OCI-LY1 (cell line): ENCODE measurements around the gene NFIB.

Experiments
- H2AFZ ChIP-seq: fragments of 200-600 bp; sonication (generic), shearing (Covaris generic); 2 replicates; pipeline ENCODE4 v1.6.0; 2014; ENCODE audit warnings: antibody characterized with exemption, mild to moderate bottlenecking, low read length
- H3F3A ChIP-seq: fragments of 200-600 bp; sonication (generic), shearing (Covaris generic); 2 replicates; pipeline ENCODE4 v1.6.0; 2014; ENCODE audit warnings: mild to moderate bottlenecking, antibody characterized with exemption, low read length, moderate library complexity; ENCODE audit not compliant: insufficient read depth
- H3K27ac ChIP-seq: fragments of 200-600 bp; sonication (generic); 2 replicates; pipeline ENCODE4 v1.5.1; 2014; ENCODE audit warnings: low read length, mixed run types, mild to moderate bottlenecking, low read depth; ENCODE audit not compliant: poor library complexity, severe bottlenecking
- H3K27me3 ChIP-seq: fragments of 200-600 bp; sonication (generic); 2 replicates; pipeline ENCODE4 v1.6.0; 2014; ENCODE audit warnings: antibody characterized with exemption, mild to moderate bottlenecking, low read length, moderate library complexity; ENCODE audit not compliant: insufficient read depth
- H3K36me3 ChIP-seq: fragments of 200-600 bp; sonication (generic); 2 replicates; pipeline ENCODE4 v1.6.1; 2014; ENCODE audit warnings: mild to moderate bottlenecking, antibody characterized with exemption, low read length, moderate library complexity, mixed read lengths; ENCODE audit not compliant: insufficient read depth
- H3K4me1 ChIP-seq: fragments of 200-600 bp; sonication (generic); 2 replicates; pipeline ENCODE4 v1.5.1; 2014; ENCODE audit warnings: mild to moderate bottlenecking, low read length, moderate library complexity; ENCODE audit not compliant: insufficient read depth, severe bottlenecking
- H3K4me2 ChIP-seq: fragments of 200-600 bp; sonication (generic), shearing (Covaris generic); 2 replicates; pipeline ENCODE4 v1.6.1; 2014; ENCODE audit warnings: low read length
- H3K4me3 ChIP-seq: fragments of 200-600 bp; sonication (generic); 2 replicates; pipeline ENCODE4 v1.5.1; 2014; ENCODE audit warnings: low read length, low read depth, mild to moderate bottlenecking, mixed read lengths; ENCODE audit not compliant: poor library complexity, severe bottlenecking
- H3K79me2 ChIP-seq: fragments of 200-600 bp; shearing (Covaris generic); 2 replicates; pipeline ENCODE4 v1.6.1; 2016; ENCODE audit warnings: mixed run types, low read length, mixed read lengths; ENCODE audit not compliant: insufficient read depth
- H3K9ac ChIP-seq: fragments of 200-600 bp; sonication (generic), shearing (Covaris generic); 2 replicates; pipeline ENCODE4 v1.6.1; 2014; ENCODE audit warnings: mild to moderate bottlenecking, low read length, mixed read lengths
- H3K9me2 ChIP-seq: fragments of 200-600 bp; sonication (generic), shearing (Covaris generic); 2 replicates; pipeline ENCODE4 v1.6.1; 2014; ENCODE audit warnings: low read depth, mild to moderate bottlenecking, low read length, mixed read lengths
- H3K9me3 ChIP-seq: fragments of 200-600 bp; shearing (Covaris generic); 2 replicates; pipeline ENCODE4 v1.6.1; 2014; ENCODE audit warnings: low read length, mixed read lengths
- H4K20me1 ChIP-seq: fragments of 200-600 bp; sonication (generic), shearing (Covaris generic); 2 replicates; pipeline ENCODE4 v1.6.0; 2016; ENCODE audit warnings: mild to moderate bottlenecking, low read length; ENCODE audit not compliant: insufficient read depth
- EZH2 ChIP-seq: fragments of 200-600 bp; sonication (generic), shearing (Covaris generic); IDR thresholded peaks from 2 replicates; pipeline ENCODE4 v1.8.0; 2017; ENCODE audit warnings: borderline replicate concordance, mixed run types, mild to moderate bottlenecking, antibody characterized with exemption, low read length, moderate library complexity, mixed read lengths
- TF ChIP-seq, protein P1 (sequence below): fragments of 200-600 bp; sonication (generic), shearing (Covaris generic); IDR thresholded peaks from 2 replicates; pipeline ENCODE4 v1.5.1; 2017; ENCODE audit warnings: mild to moderate bottlenecking, antibody characterized with exemption, low read length, moderate library complexity, mixed read lengths

NFIB gene

DNA sequence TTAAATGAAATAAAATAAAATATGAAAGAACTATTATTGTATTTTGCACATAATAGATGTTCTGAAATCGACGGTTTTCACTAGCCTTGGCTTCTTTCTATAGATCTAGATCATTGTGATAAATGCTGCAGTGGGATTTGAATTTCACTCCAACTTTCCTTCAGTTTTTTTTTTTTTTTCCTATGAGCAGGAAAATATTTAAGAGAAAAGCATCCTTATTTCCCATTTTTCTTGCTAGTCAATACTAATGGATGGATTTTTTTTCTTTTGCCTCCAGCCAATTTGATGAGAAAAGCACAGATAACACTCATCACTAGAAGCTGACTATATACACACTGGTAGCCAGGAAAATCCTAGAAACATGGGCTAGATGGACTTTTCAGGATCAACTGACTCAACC lies 249.0 kb downstream of the NFIB start:
- Histone ChIP-seq H3K9ac (no peak overlapping the region), H3K4me1 (no peaks in the 10 kb centered on the region), H3K36me3 (no peaks in the 10 kb centered on the region), H4K20me1 (no peaks in the 10 kb centered on the region), H3F3A (no peaks in the 10 kb centered on the region), H3K9me3 (no peaks in the 10 kb centered on the region), H3K4me3 (no peak overlapping the region), H3K9me2 (no peaks in the 10 kb centered on the region), H3K27ac (no peak overlapping the region), H3K79me2 (no peaks in the 10 kb centered on the region), H3K27me3 (no peaks in the 10 kb centered on the region), H3K4me2 (no peak overlapping the region), H2AFZ (no peak overlapping the region)
- no peak for TF ChIP-seq EZH2
- TF ChIP-seq, protein P1, sequence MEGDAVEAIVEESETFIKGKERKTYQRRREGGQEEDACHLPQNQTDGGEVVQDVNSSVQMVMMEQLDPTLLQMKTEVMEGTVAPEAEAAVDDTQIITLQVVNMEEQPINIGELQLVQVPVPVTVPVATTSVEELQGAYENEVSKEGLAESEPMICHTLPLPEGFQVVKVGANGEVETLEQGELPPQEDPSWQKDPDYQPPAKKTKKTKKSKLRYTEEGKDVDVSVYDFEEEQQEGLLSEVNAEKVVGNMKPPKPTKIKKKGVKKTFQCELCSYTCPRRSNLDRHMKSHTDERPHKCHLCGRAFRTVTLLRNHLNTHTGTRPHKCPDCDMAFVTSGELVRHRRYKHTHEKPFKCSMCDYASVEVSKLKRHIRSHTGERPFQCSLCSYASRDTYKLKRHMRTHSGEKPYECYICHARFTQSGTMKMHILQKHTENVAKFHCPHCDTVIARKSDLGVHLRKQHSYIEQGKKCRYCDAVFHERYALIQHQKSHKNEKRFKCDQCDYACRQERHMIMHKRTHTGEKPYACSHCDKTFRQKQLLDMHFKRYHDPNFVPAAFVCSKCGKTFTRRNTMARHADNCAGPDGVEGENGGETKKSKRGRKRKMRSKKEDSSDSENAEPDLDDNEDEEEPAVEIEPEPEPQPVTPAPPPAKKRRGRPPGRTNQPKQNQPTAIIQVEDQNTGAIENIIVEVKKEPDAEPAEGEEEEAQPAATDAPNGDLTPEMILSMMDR, result no peak

DNA sequence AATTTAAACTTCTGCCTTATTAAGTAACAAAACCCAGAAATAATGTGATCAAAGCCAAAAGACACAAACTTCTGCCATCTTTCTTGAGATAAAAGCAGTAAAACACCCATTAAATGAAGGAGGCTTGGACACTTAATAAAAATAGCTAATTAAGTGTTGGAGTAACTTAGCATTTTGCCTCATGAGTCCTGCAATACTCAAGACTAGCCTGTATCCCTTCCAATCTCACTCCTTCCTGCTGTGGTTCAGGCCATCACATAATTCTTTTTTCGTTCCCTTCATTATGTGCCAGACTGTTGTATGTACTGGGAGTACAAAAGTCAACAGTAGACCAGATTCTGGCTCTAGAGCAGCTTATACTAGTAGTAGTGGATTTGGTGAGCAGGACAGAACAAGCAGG lies 250.2 kb downstream of the NFIB start:
- TF ChIP-seq EZH2, result no peak
- TF ChIP-seq, protein P1, result no peak
- no peak overlapping the region for H3K4me2 ChIP-seq
- no peaks in the 10 kb centered on the region for H3K79me2 ChIP-seq
- no peaks in the 10 kb centered on the region for H3F3A ChIP-seq
- no peaks in the 10 kb centered on the region for H3K27me3 ChIP-seq
- H3K4me3 ChIP-seq, result no peak overlapping the region
- H3K9ac ChIP-seq, result no peak overlapping the region
- no peaks in the 10 kb centered on the region for H4K20me1 ChIP-seq
- no peaks in the 10 kb centered on the region for H3K4me1 ChIP-seq
- no peak overlapping the region for H2AFZ ChIP-seq
- no peaks in the 10 kb centered on the region for H3K36me3 ChIP-seq
- no peak overlapping the region for H3K27ac ChIP-seq
- no peaks in the 10 kb centered on the region for H3K9me2 ChIP-seq
- H3K9me3 ChIP-seq, result no peaks in the 10 kb centered on the region

DNA sequence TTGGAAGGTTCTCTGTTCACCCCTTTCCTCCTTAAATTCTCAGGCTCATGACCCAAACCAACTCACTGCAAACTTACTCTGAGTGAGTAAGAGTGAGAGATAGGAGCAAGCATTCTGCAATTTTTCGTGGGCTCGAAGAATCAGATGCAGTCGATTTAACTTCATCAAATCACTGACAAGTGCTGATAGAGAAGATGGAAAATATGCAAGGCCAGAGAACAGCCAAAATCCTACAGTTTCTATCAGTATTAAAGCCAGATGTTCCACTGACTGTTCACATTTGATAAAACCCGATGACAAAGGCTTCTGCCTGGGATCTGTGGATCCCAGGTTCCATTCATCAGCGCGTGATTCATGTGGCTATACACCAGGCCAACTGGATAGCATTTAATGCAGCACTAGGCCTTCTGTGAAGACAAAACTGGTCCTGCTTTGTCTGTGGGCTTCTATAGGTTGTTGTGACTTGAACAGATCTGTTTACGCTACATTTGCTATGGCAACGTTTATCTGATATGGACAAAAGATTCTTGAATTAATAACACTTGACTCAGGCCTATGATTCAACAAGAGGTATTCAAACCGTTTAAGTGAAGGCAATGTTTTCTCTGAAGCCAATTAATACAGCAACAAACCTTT lies 251.2 kb downstream of the NFIB start:
- Histone ChIP-seq H3F3A (no peaks in the 10 kb centered on the region), H4K20me1 (no peaks in the 10 kb centered on the region), H3K4me1 (no peaks in the 10 kb centered on the region), H3K9me3 (no peaks in the 10 kb centered on the region), H3K9me2 (no peaks in the 10 kb centered on the region), H3K27me3 (no peaks in the 10 kb centered on the region), H3K9ac (no peak overlapping the region), H3K4me3 (no peak overlapping the region), H3K79me2 (no peaks in the 10 kb centered on the region), H3K4me2 (no peak overlapping the region), H3K27ac (no peak overlapping the region), H3K36me3 (no peaks in the 10 kb centered on the region), H2AFZ (no peak overlapping the region)
- no peak for TF ChIP-seq EZH2
- TF ChIP-seq, protein P1, result no peak
